ENCODE measurements around the gene P2RX6. TPM values are rescaled to one million over a fixed set of nuclear protein-coding genes. Genes with fewer than 3 reads are reported as not detected.

P2RX6 gene
- total and polyA plus RNA-seq, 9 of the 15 experiments (the other 6 are each of a cell fraction or from before 2014, with no cell fraction given), result 0.01 to 3.9 (median 1.5) TPM; not detected in 1

DNA sequence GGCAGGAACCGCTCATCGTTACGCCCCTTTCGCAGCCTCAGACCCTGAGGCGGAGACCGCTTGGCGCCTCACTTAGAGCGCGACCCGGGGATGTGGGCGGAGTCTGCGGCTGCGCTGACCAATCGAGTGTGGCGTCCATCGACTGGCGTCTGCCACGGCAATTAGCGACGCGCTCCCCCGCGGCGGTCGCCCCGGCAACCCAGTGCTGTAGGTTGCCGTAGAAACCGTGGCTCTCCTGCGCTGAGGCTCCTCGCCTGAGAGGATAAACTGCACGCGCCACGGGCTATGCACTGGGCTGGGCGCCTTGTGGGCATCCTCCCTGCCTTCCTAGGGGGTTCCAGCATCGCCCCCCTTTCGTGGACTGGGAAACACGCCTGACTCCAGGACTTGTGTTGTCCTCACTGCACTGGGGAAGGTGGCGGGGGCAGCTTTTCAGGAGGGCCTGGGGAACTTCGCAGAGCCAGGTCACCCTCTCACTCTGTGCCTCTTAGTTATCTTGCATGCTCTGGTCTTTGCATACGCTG, 701 bp upstream of the P2RX6 start (continued):
- TF ChIP-seq SMARCB1 (IDR thresholded peaks at IDR 0.05; ENCODE audit: insufficient read length, low read depth) (peak; percentile 5), HDAC6 (IDR thresholded peaks at IDR 0.05; ENCODE audit: low read depth, low read length) (peak; percentile 43; the same call in 1 of the 2 replicates), SRF (CRISPR knock-in tag; IDR thresholded peaks at IDR 0.05) (0 out of 4 replicates have a peak, but pooled peaks of 1 of the 2 experiments have one; percentile 35), RBBP5 (IDR thresholded peaks at IDR 0.05; ENCODE audit: borderline replicate concordance, insufficient read depth, low read length, poor library complexity, severe bottlenecking) (peak; percentile 8), C11orf30 (IDR thresholded peaks at IDR 0.05; ENCODE audit: low read depth) (no peak), ZNF232 (CRISPR knock-in tag; IDR thresholded peaks at IDR 0.05) (no peak), EP300 (IDR thresholded peaks at IDR 0.05; ENCODE audit: low read length) (peak; percentile 75), GTF2B (IDR thresholded peaks at IDR 0.05; ENCODE audit: extremely low read depth, insufficient read length) (no peak), ILF3 (IDR thresholded peaks at IDR 0.05; ENCODE audit: borderline replicate concordance) (no peak), POLR2H (tag; IDR thresholded peaks at IDR 0.05; ENCODE audit: low read depth) (no peak), ATF1 (CRISPR knock-in tag; IDR thresholded peaks at IDR 0.05) (no peak), ATF1 (tag; IDR thresholded peaks at IDR 0.05) (peak; percentile 98), FOXP1 (CRISPR knock-in tag; IDR thresholded peaks at IDR 0.05) (no peak), ERF (CRISPR knock-in tag; IDR thresholded peaks at IDR 0.05) (peak; percentile 97; the same call in 1 of the 2 replicates), PATZ1 (CRISPR knock-in tag; IDR thresholded peaks at IDR 0.05; ENCODE audit: borderline replicate concordance) (0 out of 2 replicates have a peak, but pooled peaks have one; percentile 61), BMI1 (IDR thresholded peaks at IDR 0.05; ENCODE audit: low read length) (peak; percentile 100), SETDB1 (IDR thresholded peaks at IDR 0.05; ENCODE audit: low read length) (peak; percentile 54), MAZ (CRISPR knock-in tag; conservative IDR thresholded peaks at IDR 0.05 in 1 of 2, IDR thresholded peaks at IDR 0.05 in 1 of 2) (no peak), RBM34 (IDR thresholded peaks at IDR 0.05; ENCODE audit: borderline replicate concordance, insufficient read depth, low read length) (no peak), IFI16 (CRISPR knock-in tag; IDR thresholded peaks at IDR 0.05) (peak; percentile 70; the same call in 1 of the 2 replicates), KAT2B (IDR thresholded peaks at IDR 0.05; ENCODE audit: low read depth, low read length) (no peak)
- TF ChIP-seq, protein P1, sequence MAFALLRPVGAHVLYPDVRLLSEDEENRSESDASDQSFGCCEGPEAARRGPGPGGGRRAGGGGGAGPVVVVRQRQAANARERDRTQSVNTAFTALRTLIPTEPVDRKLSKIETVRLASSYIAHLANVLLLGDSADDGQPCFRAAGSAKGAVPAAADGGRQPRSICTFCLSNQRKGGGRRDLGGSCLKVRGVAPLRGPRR (CRISPR knock-in tag; IDR thresholded peaks at IDR 0.05), result 0 out of 2 replicates have a peak, but pooled peaks have one; percentile 77
- TF ChIP-seq, protein P2, sequence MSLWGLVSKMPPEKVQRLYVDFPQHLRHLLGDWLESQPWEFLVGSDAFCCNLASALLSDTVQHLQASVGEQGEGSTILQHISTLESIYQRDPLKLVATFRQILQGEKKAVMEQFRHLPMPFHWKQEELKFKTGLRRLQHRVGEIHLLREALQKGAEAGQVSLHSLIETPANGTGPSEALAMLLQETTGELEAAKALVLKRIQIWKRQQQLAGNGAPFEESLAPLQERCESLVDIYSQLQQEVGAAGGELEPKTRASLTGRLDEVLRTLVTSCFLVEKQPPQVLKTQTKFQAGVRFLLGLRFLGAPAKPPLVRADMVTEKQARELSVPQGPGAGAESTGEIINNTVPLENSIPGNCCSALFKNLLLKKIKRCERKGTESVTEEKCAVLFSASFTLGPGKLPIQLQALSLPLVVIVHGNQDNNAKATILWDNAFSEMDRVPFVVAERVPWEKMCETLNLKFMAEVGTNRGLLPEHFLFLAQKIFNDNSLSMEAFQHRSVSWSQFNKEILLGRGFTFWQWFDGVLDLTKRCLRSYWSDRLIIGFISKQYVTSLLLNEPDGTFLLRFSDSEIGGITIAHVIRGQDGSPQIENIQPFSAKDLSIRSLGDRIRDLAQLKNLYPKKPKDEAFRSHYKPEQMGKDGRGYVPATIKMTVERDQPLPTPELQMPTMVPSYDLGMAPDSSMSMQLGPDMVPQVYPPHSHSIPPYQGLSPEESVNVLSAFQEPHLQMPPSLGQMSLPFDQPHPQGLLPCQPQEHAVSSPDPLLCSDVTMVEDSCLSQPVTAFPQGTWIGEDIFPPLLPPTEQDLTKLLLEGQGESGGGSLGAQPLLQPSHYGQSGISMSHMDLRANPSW (CRISPR knock-in tag; IDR thresholded peaks at IDR 0.05), result peak; percentile 99

Data from K562 (cell line).